ENCODE measurements around the gene SLC37A4.
"Not testable (repeated sequence)": the region's sequence is repeated elsewhere in the genome, so short reads cannot be mapped to it uniquely, and the experiment has no call there.

- not testable (repeated sequence) for TF ChIP-seq CTCF (optimal IDR thresholded peaks at IDR 0.05 in 1 of 3, IDR thresholded peaks at IDR 0.05 in 1 of 3, conservative IDR thresholded peaks at IDR 0.05 in 1 of 3; ENCODE audit: extremely low read depth in 1 of 3, insufficient read depth in 2 of 3, low read length in 3 of 3); EZH2 (IDR thresholded peaks at IDR 0.05; ENCODE audit: low read length)
Observed at GRCh38 chr11:118984337-118984736, 46.3 kb downstream of the SLC37A4 start.
